ENCODE results near the gene EXOSC2. TPM values are rescaled to one million over a fixed set of nuclear protein-coding genes. Genes with fewer than 3 reads are reported as not detected.
"Not testable (repeated sequence)": the region's sequence is repeated elsewhere in the genome, so short reads cannot be mapped to it uniquely, and the experiment has no call there.

Gene EXOSC2
- total RNA-seq, 1 donor from 2014 or later, result 57.2 TPM

GRCh38 chr9:130677252-130677651 is 16.3 kb upstream of the EXOSC2 start:
- Mint-ChIP-seq H3K27ac (no peak overlapping the region), H3K9me3 (no peaks in the 10 kb centered on the region), H3K27me3 (peaks cover 56% of the 10 kb centered on the region), H3K4me1 (ENCODE audit: unreplicated experiment) (peaks cover 3% of the 10 kb centered on the region), H3K36me3 (no peaks in the 10 kb centered on the region), H3K4me3 (no peak overlapping the region)
- DNase-seq (ENCODE audit: extremely low spot score, unreplicated experiment), result no peak
- TF ChIP-seq CTCF (conservative IDR thresholded peaks at IDR 0.05), result no peak

DNA sequence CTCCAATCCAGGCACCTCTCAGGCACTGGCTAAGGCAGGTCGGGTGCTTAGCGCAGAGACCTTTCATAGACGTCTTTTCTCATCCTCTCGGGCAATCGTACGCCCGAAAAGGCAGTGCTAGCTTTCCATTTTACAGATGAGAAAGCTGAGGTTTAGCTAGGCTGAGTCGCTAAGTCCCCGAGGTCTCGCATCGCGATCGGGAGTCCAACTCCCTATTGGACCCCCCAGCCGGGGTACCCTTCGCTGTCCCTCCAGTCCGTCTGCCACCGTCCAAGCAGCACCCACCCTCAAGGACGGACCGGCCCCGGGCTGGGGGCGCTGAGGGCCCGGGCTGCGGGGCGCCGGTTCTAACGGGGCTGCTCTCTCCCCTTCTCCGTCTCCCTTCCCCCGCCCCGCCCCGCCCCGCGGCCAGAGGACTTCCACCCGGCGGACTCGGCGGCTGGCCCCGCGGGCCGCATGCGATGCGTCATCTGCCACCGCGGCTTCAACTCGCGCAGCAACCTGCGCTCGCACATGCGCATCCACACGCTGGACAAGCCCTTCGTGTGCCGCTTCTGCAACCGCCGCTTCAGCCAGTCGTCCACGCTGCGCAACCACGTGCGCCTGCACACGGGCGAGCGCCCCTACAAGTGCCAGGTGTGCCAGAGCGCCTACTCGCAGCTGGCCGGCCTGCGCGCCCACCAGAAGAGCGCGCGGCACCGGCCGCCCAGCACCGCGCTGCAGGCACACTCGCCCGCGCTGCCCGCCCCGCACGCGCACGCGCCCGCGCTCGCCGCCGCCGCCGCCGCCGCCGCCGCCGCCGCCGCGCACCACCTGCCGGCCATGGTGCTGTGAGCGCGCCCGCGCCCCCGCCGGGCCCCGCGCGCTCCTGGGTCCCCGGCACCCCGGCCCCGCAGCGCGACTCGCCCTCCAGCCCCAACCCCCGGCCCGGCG is 12.5 kb upstream of the EXOSC2 start:
- H3K27me3 Mint-ChIP-seq, result peaks cover 55% of the 10 kb centered on the region
- no peak overlapping the region for H3K27ac Mint-ChIP-seq
- no peaks in the 10 kb centered on the region for H3K9me3 Mint-ChIP-seq
- no peak for DNase-seq (ENCODE audit: extremely low spot score, unreplicated experiment)
- TF ChIP-seq CTCF (conservative IDR thresholded peaks at IDR 0.05), result no peak
- peaks cover 5% of the 10 kb centered on the region for H3K4me1 Mint-ChIP-seq (ENCODE audit: unreplicated experiment)
- H3K36me3 Mint-ChIP-seq, result no peaks in the 10 kb centered on the region
- peak overlapping the region; percentile 69 for H3K4me3 Mint-ChIP-seq

- DNase-seq (ENCODE audit: extremely low spot score, unreplicated experiment), result no peak
- peaks cover 51% of the 10 kb centered on the region for H3K27me3 Mint-ChIP-seq
- peak overlapping the region; percentile 93 for H3K4me3 Mint-ChIP-seq
Observed at GRCh38 chr9:130681769-130682420, 11.7 kb upstream of the EXOSC2 start.

GRCh38 chr9:130682421-130683121 is 11.0 kb upstream of the EXOSC2 start:
- DNase-seq (ENCODE audit: extremely low spot score, unreplicated experiment), result no peak
- no peaks in the 10 kb centered on the region for H3K9me3 Mint-ChIP-seq
- peaks cover 47% of the 10 kb centered on the region for H3K27me3 Mint-ChIP-seq
- H3K4me3 Mint-ChIP-seq, result peak overlapping the region; percentile 93
- H3K27ac Mint-ChIP-seq, result peak overlapping the region; percentile 58
- H3K36me3 Mint-ChIP-seq, result no peaks in the 10 kb centered on the region
- TF ChIP-seq CTCF (conservative IDR thresholded peaks at IDR 0.05), result peak; percentile 95
- peaks cover 5% of the 10 kb centered on the region for H3K4me1 Mint-ChIP-seq (ENCODE audit: unreplicated experiment)

More at GRCh38 chr9:130681769-130682420, 11.7 kb upstream of the EXOSC2 start:
- Mint-ChIP-seq H3K27ac (no peak overlapping the region), H3K4me1 (ENCODE audit: unreplicated experiment) (peaks cover 5% of the 10 kb centered on the region), H3K36me3 (no peaks in the 10 kb centered on the region), H3K9me3 (no peaks in the 10 kb centered on the region)
- no peak for TF ChIP-seq CTCF (conservative IDR thresholded peaks at IDR 0.05)

DNA sequence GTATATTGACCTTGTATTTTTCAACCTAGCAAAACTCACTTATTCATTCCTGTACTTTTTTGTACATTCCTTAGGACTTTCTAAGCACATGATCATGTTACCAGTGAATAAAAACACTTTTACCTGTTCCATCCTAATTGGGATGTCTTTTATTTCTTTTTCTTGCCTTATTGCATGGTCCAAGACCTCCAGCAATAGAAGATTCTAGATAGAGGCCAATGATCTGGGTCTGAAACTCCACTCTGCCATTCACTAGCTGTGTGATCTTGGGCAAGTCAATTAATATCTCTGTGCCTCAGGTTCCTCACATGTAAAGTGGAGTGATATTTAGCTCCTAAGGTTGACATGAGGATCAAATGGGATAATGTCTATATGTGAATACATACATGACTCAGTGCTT is 8.5 kb upstream of the EXOSC2 start:
- Mint-ChIP-seq H3K4me3 (no peak overlapping the region), H3K27me3 (peaks cover 24% of the 10 kb centered on the region)

GRCh38 chr9:130685945-130686344 is 7.6 kb upstream of the EXOSC2 start:
- not testable (repeated sequence) for H3K4me3 Mint-ChIP-seq; H3K9me3 Mint-ChIP-seq; H3K27ac Mint-ChIP-seq; H3K36me3 Mint-ChIP-seq; DNase-seq (ENCODE audit: extremely low spot score, unreplicated experiment)
- Mint-ChIP-seq H3K4me1 (ENCODE audit: unreplicated experiment) (peaks cover 11% of the 10 kb centered on the region), H3K27me3 (peaks cover 16% of the 10 kb centered on the region)

More for the DNA sequence above, 8.5 kb upstream of the EXOSC2 start:
- no peaks in the 10 kb centered on the region for H3K9me3 Mint-ChIP-seq
- no peaks in the 10 kb centered on the region for H3K36me3 Mint-ChIP-seq
- H3K27ac Mint-ChIP-seq, result no peak overlapping the region
- peaks cover 5% of the 10 kb centered on the region for H3K4me1 Mint-ChIP-seq (ENCODE audit: unreplicated experiment)
- no peak for DNase-seq (ENCODE audit: extremely low spot score, unreplicated experiment)
- no peak for TF ChIP-seq CTCF (conservative IDR thresholded peaks at IDR 0.05)
